Smooth muscle cell of the brain vasculature (primary cell): Measurements from ENCODE around the gene SEMA3F.
A peak's percentile ranks its signal among the peaks of the same experiment; 100 is the strongest.

ENCODE experiments used
- DNase-seq: peaks from one replicate; pipeline ENCODE4 v3.0.0-alpha.2; 2012; ENCODE audit warnings: low read depth, low spot score

SEMA3F gene

DNA sequence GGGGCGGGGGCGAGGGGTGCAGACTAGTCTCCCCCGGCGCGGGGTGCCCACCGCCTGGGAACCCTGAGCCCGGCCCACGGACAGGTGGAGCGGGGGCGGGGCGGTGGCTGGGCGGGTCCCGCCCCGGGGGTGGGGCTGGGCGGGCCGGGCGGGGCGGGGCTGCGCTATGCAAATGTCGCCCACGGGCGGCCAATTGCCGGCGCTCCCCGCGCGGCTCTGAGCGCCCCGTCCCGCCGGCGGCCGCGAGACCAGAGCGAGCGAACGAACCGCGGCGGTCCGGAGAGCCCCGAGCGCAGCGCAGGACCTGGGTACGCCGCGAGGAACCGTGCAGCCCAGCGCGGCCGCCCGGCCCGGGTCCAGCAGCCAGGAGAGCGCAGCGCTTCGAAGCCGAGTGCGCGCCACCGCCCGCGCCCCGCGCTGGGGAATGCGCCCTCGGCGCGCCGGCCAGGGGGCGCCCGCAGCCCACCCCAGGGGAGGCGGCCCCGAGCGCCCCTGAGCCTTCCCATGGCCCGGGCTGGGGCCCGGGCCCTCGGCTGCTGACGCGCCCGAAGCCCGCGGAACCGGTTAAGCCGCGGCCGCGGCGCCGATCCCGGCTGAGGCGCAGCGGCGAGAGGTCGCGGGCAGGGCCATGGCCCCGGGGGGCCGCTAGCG is at the start of gene SEMA3F:
SEMA3F (plus strand) TSS at position 485 of the 651 bp plus-strand sequence. CDS start 4,299 bp downstream, outside the sequence.
- DNase-seq, result no peak

DNA sequence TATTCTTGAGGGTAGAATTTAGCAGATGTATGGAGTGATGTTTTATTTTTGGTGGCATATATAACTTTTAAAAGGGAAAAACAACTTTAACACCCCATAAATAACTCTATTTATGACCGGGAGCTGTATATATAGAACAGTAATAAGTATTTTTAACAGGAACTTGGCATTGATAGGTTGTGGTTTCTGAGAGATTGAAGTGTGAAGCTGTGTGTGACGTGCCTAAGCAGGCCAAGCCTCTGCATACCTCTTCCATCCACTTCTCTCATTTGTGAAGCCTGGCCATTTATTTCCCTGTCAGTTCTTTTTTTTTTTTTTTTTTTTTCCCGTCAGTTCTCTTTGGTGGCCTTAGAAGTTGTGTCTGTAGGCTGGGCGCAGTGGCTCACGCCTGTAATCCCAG is 43.4 kb upstream of the SEMA3F start:
- DNase-seq, result no peak

DNA sequence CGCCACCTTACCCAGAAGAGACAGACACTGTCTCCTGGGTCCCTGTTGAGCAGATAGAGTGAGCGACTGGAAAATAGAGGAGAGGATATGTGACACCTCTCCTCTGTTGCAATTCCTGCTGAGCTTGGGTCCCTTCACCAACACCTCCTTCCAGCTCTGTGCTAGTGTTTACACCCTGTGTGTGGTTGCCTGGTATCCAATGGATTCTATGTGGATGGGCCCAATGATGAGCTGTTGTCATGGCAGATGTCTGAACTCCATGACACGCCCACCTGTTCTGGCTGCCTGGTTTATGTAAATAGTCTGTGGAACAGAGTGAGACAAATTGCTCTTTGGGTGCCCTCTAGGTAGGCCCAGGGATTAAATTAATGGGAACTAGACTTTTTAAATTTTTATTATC is 42.7 kb upstream of the SEMA3F start:
- DNase-seq, result no peak

DNA sequence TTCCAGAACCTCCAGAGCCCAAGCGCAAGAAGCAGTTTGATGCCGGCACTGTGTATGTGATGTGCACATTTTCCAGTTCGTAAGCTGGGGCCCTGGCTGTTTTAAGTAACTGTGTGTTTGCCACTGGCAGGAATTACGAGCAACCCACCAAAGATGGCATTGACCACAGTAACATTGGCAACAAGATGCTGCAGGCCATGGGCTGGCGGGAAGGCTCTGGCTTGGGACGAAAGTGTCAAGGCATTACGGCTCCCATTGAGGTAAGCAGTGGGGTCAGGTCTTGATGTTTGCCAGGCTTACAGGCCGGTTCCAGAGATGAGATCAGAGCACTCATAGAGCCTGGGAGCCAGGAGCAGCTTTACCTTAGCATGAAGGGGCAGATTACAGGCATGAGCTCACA is 38.0 kb upstream of the SEMA3F start:
- no peak for DNase-seq

DNA sequence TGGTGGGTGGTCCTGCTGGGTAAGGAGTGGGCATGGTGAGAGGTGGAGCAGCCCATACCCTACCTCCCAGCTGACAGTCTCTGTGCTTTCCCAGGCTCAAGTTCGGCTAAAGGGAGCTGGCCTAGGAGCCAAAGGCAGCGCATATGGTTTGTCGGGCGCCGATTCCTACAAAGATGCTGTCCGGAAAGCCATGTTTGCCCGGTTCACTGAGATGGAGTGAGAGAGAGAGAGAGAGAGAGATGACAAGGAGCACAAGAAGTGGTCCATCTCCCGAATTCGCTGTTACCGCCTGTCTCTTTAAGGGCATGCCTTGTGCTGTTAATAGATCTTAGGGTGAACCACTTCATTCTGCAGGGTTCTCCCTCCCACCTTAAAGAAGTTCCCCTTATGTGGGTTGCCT is 36.9 kb upstream of the SEMA3F start:
- no peak for DNase-seq

DNA sequence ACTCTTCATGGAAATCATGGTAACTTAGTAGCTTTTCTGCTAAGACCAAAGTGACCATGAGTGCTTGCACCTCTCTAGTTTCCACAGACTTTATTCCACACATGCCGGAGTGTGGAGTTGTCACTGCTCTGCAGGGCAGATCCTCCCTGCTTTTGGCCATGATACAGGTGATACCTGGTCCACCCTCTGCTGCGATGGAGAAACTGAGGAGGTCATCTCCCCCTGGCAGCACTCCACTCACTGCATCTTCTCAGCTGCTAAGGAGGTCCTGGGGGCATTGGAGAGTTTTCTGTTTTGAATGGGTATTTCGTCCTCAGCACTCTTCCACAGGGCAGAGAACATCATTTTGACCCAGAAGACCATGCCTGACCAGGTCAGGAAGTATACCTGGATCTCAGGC is 35.3 kb upstream of the SEMA3F start:
- DNase-seq, result no peak

DNA sequence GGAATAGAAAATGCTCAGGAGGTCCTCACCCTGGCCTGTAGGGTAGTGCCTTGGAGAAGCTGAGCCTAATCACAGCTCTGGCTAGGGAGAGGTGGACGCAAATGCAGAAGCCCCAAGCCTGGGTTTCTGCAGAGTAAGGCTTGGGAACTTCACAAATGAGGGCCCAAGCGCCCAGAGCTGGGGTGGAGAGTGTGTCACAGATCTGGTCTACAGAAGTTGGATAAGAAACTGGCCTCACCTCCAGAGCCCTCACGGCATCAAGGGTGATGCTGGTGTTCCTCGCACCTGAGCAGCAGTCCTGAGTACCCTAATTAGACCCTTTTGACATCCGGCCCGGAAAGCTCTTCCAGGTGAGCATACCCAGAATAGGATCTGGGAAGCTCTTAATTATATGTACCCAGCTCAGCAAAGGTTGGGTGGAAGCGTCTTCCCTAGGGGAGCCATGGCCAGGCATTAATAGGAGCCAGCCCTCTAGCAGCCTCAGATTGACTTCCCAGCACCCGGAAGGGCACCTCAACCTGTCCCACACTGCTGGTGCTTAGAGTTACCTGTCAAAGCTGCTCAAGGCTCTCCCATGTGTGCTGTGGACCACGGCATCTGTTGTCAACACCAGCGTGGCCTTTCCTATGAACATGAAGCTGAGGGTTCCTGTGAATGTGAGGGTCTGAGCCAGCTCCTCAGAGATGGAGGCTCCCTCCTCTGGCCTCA is 34.6 kb upstream of the SEMA3F start:
- DNase-seq, result no peak

DNA sequence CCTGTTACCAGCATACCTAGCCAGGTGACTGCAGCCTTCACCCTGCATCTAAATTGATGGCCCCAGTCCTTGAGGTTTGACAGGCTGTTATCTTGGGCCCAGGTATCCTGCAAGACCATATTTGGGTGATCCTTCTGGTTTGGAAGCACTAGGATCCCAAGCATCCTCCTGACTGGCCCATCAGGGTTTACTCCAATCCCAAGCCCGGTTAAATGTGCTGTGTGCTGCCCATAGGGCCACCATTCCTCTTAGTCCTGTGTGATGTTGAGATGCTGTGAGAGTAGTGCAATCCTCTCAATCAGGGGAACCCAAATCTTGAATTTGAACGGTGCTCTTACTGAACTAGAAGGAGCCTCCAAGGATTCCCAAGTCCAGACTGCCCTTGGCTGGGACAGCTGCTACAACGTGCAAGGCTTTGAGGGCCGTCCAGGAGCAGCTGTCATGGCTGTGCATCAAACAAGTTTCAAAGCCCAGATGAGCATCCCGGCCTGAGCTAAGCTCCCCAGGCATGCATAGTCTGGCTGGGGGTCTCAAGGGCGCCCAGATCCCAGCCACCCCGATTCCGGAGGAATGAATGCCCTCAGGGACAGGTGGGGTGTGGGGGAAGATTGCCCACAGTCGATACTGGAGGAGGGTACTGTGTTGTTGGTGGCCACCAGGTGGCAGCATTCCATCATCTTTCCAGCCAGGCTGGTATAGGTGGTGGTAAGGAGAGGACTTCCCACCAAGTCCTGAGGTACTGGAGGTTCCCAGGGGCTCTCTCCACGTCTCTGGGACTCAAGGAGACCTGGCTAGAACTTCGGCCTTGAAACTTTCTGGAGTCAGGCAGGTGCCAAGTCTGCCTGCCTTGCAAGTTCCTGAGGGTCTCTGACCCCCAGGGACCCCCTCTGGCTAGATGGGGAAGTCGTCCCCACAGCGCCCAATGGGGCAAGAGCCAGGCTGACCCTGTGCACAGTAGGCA is 33.8 kb upstream of the SEMA3F start:
- DNase-seq, result peak; percentile 58

DNA sequence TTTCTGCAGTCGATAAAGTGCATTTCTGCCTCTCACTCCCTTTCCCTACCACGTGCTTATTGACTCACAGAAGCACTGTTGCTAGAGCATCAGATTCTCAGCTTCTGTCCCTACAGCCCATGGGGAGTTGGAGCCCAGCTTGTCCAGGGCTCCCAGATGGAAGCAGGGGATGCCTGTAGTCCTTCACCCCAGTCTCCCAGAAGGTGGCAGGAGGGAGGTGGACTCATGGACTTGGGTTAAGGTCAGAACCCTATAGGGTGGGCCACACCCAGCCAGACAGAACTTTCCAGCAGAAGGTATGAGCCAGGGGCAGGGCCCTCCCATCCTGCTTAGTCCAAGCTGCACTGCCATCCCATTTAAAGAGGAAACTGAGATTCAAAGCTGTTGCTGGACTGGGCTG is 33.1 kb upstream of the SEMA3F start:
- no peak for DNase-seq

DNA sequence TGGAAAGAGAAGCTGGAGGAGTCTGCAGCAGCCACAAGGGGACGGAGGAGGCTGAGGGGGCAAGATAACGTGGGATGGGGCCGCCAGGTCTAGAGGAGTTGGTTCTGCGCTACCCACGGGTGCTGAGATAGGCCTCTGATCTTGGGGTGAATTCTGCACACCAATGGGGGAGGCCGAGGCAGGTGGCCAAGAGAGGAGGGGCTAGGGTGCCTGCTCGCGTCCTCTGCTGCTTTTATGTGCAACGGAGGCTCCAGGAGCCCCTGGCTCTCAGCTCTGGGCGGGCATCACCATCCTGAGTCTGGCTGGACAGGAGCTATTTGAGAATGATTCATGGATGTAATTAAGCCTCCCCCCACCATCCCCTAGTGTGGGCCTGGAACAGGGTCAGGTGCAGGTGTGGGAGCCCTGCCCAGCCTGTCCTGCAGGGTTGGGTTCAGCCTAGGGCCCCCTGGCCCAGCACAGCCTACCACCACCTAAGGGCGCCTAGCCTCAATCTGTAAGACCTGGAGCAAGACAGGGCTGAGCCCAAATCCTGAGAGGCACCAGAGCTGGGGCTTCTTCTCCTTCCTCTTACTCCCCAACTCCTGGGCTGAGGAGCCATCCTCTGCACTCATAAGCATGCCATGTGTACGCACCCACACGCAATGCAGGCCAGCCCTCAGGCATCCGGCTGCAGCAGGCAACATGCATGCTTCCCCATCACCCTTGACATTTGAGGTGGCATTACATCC is 32.3 kb upstream of the SEMA3F start:
- no peak for DNase-seq

DNA sequence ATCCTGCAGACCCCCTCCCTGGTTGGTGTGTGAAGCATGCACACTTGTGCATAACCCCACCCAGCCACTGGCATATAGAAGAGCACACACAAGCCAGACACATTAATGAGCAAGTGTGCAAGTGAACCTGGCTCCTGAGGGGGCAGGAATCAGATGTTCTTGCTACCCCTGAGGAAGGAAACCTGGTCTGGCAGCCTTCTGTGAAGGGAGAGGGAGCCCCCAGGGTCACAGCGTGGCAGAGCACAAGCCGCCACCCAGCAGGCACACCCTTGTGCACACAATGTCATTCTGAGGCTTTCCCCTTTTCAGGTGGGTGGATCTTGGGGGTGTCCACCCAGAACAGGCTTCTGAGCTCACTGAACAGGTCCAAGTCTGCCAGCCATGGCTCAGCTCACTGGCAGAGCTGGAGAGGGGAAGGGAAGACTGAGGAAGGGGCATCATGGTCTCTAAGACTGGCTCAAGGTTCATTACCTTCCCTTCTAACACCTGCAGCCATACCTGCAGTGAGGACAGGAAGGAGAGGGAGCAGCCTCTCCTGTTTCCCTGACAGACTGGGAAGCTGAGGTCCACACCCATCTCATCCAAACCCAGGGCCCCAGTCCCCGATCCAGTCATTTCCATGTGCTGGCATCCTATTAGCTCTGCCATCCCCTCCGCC is 31.6 kb upstream of the SEMA3F start:
- DNase-seq, result no peak

DNA sequence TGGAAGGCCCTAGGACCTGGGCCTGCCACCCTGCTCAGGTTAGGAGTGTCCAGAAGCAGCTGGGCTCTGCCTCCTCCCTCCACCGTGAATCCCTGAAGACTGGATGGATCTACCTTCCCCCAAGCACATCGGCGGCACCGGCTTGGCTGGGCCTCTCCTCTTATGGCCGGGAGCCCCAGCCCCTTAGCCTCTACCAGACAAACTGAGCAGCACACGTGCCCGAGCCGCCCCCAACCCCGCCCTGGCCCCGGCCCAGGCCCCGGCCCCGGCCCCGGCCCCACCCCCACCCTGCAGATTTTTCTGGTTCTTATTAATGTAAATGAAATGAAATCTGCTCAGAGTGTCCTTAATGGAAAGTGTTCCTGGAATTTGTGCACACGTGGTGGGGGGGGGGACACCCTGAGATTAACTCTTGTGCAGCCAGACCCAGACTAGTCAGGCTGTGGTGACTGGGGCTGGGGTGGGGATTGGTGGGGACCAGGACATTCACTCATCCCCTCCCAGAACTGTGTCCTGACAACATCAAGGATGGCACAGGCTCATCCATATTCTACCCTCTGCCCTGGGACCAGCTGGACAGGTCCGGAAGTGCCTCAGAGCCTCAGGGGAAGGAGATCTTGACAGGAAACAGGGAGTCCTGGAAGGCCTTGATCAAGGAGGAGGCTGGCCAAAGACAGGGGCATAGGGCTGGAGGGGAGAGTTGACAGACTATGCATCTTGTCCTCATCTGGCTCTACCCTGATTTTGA is 30.9 kb upstream of the SEMA3F start:
- DNase-seq, result no peak

DNA sequence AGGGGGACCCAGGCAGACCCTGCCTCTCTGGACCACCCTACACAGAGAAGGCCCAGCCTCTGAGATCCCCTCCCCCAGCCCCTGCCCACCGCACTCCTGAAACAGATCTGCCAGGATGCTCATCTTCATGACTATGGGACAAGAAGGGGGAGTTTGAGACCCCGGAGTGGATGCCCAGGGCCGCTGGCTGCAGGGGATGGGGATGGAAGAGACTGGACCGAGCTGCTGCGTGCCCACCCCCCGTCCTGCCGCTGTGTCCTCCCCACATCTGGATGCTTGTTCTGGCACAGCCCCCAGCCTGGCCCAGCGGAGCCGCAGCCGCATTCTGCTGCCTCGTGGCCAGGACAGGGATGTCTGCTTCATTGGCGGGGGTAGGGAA is 30.3 kb upstream of the SEMA3F start:
- DNase-seq, result no peak

DNA sequence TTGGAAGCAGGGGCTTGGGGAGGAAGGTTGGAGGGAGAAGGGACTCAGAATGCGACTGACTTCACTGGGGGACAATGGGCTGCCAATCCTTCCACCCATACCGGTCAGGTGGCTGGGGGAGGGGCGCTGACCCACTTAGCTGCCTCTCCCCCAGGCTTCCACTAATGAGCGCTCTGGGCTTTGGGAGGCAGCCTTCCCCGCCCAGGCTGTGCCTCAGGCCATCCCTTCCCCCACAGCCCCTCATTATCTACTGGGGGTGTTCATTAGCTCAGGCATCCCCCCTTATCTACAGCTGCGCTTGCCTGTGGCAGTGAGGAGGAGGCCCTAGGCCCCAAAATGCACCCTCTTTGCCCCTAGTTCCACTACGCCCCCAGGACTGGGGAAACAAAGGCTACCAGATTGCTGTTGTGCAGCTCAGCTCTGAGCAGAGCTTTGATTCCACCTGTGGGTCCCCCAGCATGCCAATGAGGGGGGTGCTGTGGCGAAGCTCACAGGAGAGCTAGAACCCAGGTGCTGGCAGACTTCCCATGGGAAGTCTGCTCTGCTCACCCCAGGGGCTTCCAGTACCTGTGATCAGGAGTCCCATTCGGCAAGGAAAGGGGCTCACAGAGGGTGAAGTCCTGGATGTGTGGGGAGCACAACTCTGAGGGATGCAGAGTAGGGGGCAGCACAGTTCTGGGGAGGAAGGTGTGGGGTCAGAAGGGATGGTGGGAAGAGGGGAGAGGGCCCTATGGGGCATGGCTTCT is 29.4 kb upstream of the SEMA3F start:
- DNase-seq, result no peak

DNA sequence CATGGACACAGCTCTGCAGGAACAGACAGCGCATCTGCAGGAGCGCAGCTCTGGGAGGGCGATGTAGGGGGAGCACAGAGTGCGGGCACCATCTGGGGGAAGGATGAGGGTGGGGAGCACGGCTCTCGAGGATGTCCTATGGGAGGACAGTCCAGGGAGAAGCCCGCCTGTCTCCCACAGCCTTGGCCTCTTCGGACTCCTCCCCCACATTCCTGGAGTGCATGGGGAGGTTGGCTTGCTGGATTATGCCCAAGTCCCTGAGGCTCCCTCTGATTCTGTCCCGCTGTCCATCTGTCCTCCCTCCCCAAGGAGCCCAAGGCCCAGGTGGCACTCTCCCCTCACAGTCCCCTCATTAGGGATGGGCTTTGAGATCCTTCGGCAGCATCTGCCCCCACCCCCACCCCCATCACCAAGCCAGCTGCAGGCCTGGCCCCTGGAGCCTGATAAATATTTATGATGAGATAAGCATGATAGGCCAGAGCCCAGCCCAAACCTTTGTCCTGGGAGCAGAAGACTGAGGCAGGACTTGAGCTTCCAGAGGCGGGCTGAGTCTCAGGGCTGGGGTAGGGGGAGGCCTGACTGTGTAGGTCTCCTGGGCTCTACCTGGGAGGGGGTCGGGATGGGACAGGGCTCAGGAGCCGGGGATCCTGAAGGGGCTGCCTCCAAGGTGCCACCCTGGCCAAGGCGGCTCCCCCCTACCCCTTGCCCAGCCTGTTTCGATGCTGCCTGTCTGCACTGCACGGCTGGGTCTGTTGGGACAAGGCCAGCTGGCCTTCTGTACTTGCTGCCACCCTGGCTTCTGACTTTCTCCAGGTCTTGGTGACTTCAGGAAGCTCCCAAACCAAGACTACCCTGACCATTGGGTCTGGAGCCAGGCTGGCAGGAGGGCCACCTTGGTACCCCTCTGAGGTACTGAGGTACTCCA is 28.6 kb upstream of the SEMA3F start:
- DNase-seq, result no peak

DNA sequence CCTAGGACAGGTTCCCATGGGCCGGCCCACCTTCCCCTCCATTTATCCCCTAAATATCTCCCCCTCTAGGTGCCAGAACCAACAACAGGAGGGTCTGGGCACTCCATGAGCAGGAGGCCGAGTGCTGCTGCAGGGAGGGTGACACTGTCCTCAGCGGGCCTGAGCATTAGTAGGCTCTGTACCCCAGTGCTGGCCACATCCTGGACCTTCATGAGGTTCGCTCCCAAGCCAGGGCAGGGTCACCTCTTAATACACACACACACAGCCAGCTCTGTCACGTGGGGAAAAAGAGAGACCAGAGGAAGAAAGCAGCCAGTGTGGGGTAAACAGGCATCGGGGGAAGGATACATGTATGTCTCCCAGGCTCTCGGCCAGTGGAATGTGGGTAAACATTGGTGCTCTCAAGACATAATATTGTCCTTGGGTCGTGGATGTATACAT is 27.9 kb upstream of the SEMA3F start:
- DNase-seq, result no peak

DNA sequence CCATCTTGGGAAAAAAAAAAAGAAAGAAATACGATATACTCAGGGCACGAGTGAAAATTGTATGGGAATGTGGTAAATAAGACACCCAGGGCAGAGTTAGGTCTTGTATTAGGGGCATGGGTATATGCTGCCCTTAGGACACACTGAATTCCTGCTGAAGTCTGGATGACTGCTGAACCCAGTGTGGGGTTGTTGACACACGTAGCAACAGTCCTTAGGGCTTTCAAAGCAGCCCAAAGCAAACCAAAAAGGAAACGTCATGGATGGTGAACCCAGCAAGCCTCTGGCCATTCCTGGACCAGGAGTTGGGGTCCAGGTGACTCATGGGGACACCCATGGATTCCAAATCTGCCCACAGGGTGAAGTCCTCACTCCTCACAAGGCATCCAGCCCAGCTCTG is 27.1 kb upstream of the SEMA3F start:
- DNase-seq, result no peak

DNA sequence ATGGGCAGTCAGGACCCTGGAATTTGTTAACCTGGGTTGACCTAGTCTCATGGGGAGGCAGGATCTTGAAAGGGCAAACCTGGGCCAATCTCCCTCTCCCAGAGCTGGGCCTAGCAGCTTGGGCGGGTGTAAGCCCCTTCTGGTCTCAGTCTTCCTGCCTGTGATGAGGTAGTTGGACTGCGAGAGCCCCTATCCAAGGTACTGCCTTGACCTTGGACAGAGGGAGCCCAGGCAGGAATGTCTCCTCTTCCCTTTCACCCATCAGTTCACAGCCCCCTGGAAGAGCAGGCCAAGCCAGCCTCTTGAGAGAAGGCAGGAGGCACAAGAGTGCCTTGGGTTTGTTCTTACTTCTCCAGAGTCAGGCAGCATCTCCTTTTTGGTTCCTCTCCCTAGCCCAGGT is 24.7 kb upstream of the SEMA3F start:
- no peak for DNase-seq
